Coronary artery (tissue), 2 donors: Measurements from ENCODE around the gene KLK15.

ENCODE experiments used
- DNase-seq: peaks from one replicate; pipeline ENCODE4 v3.0.0-alpha.2; 2017; ENCODE audit warnings: low spot score
- H3K27ac ChIP-seq, 2 donors: fragments of 200-600 bp; sonication (generic); one replicate each; pipeline ENCODE4 v1.5.1; 2016 to 2019
- H3K4me3 ChIP-seq: fragments of 200-600 bp; sonication (generic); 2 replicates; pipeline ENCODE4 v1.5.1; 2016; ENCODE audit warnings: mild to moderate bottlenecking, moderate library complexity
- CTCF ChIP-seq: fragments of 200-600 bp; sonication (generic); IDR thresholded peaks from one replicate; pipeline ENCODE4 v1.5.1; 2019; ENCODE audit warnings: antibody characterized with exemption

KLK15 gene

GRCh38 chr19:50831026-50831396 is 2.4 kb downstream of the KLK15 start:
- DNase-seq: no peak
- Histone ChIP-seq H3K27ac (no peak overlapping the region), H3K4me3 (no peak overlapping the region)
- no peak for TF ChIP-seq CTCF

- DNase-seq: no peak
- Histone ChIP-seq H3K27ac (no peak overlapping the region), H3K4me3 (no peak overlapping the region)
- TF ChIP-seq CTCF: no peak
Observed at GRCh38 chr19:50830266-50831025, 2.9 kb downstream of the KLK15 start.

GRCh38 chr19:50829801-50830200 is 3.6 kb downstream of the KLK15 start:
- H3K27ac ChIP-seq: no peak overlapping the region
- DNase-seq: no peak
- no peak for TF ChIP-seq CTCF
- H3K4me3 ChIP-seq: no peak overlapping the region

- no peak for TF ChIP-seq CTCF
- Histone ChIP-seq H3K27ac (no peak overlapping the region), H3K4me3 (no peak overlapping the region)
- no peak for DNase-seq
Observed at GRCh38 chr19:50827476-50827875, 5.9 kb downstream of the KLK15 start.

- TF ChIP-seq CTCF: no peak
- Histone ChIP-seq H3K4me3 (no peak overlapping the region), H3K27ac (no peak overlapping the region)
- DNase-seq: no peak
Observed at GRCh38 chr19:50826492-50827240, 6.7 kb downstream of the KLK15 start.

- DNase-seq: no peak
- TF ChIP-seq CTCF: no peak
- H3K4me3 ChIP-seq: no peak within 1 kb of the TSS
- no peak within 1 kb of the TSS for H3K27ac ChIP-seq
Observed at GRCh38 chr19:50823389-50824042, 9.9 kb downstream of the KLK15 start, which contains the start of gene KLK1. Gene KLK1, minus strand, starts transcription at chr19:50823787. Its CDS starts 39 bp downstream, at chr19:50823748.
